ENCODE measurements around the gene SPIN1. TPM values are rescaled to one million over a fixed set of nuclear protein-coding genes. Genes with fewer than 3 reads are reported as not detected.
A peak's percentile ranks its signal among the peaks of the same experiment; 100 is the strongest.

The SPIN1 gene
- total RNA-seq, 1 experiment from 2014 or later: 105 TPM

DNA sequence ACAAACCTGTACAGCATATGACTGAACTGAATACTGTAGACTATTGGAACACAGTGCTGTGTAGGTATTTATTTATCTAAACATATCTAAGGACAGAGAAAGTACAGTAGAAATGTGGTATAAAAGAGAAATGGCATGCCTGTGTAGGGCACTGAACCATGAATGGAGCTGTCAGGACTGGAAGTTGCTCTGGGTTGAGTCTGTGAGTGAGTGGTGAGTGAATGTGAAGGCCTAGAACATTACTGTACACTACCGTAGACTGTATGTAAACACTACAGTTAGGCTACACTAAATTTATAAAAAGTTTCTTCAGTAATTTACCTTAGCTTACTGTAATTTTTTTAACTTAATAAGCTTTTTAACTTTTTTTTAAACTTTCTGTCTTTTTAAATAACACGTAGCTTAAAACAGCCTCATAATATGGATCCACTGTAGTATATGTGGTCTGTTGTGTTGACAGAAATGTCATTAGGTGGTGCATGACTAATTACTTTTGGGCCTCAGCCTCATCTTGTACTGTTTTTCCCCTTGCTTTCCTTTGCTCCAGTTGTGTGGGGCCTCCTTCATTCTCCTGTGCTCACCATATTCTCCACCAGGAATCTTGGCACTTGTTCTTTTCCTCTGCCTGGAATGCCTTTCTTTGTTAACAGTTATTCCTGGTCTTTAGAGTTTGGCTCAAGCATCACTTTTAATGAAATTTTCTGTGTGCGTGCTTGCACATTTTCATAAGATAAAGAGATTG, 8.8 kb downstream of the SPIN1 start:
- Histone ChIP-seq H3K27me3 (replicated peaks) (no peaks in the 10 kb centered on the region), H3K36me3 (peaks cover 22% of the 10 kb centered on the region), H3K4me1 (replicated peaks) (peaks cover 61% of the 10 kb centered on the region), H3K4me3 (no peak overlapping the region), H3K9me3 (replicated peaks) (no peaks in the 10 kb centered on the region), H3K27ac (peak overlapping the region; percentile 14; the same call in 1 of the 2 replicates)
- DNase-seq (ENCODE audit: low read depth in 1 of 2, low spot score in 2 of 2): peak in 1 of 2 experiments; percentile 29

DNA sequence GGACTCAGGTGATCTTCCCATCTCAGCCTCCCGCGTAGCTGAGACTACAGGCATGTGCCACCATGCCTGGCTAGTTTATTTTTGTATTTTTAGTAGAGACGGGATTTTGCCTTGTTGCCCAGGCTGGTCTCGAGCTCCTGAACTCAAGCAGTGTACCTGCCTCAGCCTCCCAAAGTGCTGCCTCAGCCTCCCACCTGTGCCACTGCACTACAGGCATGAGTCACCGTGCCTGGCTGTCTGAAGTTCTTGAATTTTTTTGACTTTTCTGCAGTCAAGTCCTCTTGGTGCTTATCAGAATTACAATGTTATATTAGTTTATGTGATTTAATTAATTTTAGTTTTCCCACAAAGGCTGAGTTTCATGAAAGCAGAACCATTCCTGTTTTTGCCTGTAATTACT, 9.8 kb downstream of the SPIN1 start:
- peaks cover 15% of the 10 kb centered on the region for H3K36me3 ChIP-seq
- H3K4me1 ChIP-seq (replicated peaks): peaks cover 61% of the 10 kb centered on the region
- H3K9me3 ChIP-seq (replicated peaks): no peaks in the 10 kb centered on the region
- H3K27ac ChIP-seq: no peak overlapping the region
- H3K27me3 ChIP-seq (replicated peaks): no peaks in the 10 kb centered on the region
- no peak overlapping the region for H3K4me3 ChIP-seq
- DNase-seq (ENCODE audit: low read depth in 1 of 2, low spot score in 2 of 2): no peak

DNA sequence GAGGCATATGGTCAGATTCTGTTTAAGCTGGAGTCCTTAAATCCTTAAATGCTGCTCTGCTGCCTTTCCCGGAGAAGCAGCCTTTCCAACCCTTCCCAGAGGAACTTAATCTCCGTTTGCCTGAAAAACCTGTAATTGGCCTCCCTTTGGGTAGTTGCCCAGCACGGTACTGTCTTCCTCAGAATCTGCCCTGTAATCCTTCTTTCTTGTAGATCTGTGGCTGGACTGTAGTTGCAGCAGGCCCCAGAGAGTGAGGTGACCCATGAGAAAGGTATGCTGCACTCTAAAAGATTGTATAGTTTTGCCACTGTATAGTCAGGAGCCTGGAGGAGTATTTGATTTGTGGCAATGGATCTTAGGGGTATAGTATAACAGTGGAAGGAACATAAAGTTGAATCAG, 11.7 kb downstream of the SPIN1 start:
- Histone ChIP-seq H3K27me3 (replicated peaks) (no peaks in the 10 kb centered on the region), H3K27ac (peak overlapping the region; percentile 50), H3K4me3 (no peak overlapping the region), H3K9me3 (replicated peaks) (no peaks in the 10 kb centered on the region), H3K36me3 (peaks cover 16% of the 10 kb centered on the region), H3K4me1 (replicated peaks) (peaks cover 59% of the 10 kb centered on the region)
- peak; percentile 50 to 51 for DNase-seq (ENCODE audit: low read depth in 1 of 2, low spot score in 2 of 2)

DNA sequence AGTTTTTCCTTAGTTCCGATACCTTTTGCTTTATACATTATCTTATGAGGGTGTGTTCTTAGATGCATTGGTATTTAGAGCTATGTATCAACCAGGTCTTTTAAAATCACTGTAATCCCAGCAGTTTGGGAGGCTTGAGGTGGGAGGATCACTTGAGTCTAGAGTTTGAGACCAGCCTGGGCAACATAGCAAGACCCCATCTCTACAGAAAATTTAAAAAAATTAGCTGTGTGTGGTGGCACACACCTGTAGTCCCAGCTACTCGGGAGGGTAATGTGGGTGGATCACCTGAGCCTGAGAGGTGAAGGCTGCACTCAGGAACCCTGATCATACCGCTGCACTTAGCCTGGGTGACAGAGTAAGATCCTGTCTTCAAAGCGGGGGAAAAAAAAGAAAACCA, 15.1 kb downstream of the SPIN1 start:
- Histone ChIP-seq H3K4me1 (replicated peaks) (peaks cover 35% of the 10 kb centered on the region), H3K4me3 (no peak overlapping the region), H3K36me3 (peaks cover 12% of the 10 kb centered on the region), H3K9me3 (replicated peaks) (no peaks in the 10 kb centered on the region), H3K27ac (no peak overlapping the region), H3K27me3 (replicated peaks) (no peaks in the 10 kb centered on the region)
- no peak for DNase-seq (ENCODE audit: low read depth in 1 of 2, low spot score in 2 of 2)

DNA sequence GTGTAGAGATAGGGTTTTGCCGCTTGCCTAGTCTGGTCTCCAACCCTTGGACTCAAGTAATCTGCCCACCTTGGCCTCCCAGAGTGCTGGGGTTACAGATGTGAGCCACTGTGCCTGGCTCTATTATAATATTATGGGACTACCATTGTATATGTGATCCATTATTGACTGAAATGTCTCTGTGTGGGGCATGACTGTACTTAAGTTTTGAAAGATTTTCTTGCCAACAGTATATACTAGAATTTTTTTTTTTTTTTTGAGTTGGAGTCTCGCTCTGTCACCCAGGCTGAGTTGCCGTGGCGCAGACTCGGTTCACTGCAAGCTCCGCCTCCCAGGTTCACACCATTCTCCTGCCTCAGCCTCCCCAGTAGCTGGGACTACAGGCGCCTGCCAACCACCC, 17.8 kb downstream of the SPIN1 start:
- H3K4me1 ChIP-seq (replicated peaks): peaks cover 8% of the 10 kb centered on the region
- no peaks in the 10 kb centered on the region for H3K27me3 ChIP-seq (replicated peaks)
- DNase-seq (ENCODE audit: low read depth in 1 of 2, low spot score in 2 of 2): no peak
- no peaks in the 10 kb centered on the region for H3K9me3 ChIP-seq (replicated peaks)
- peaks cover 9% of the 10 kb centered on the region for H3K36me3 ChIP-seq
- H3K4me3 ChIP-seq: no peak overlapping the region
- no peak overlapping the region for H3K27ac ChIP-seq

DNA sequence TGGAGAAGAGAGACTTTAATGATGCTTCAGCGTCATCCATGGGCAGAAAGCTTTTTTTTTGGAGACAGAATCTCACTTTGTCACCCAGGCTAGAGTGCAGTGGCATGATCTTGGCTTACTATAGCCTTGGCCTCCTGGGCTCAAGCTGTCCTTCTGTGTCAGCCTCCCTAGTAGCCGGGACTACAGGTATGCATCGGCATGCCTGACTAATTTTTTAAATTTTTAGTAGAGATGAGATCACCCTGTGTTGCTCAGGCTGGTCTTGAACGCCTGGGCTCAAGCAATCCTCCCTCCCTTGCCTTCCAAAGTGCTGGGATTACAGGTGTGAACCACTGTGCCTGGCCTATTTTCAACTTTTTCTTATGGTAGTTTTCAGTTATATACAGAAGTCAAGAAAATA, 23.2 kb downstream of the SPIN1 start:
- Histone ChIP-seq H3K36me3 (peaks cover 22% of the 10 kb centered on the region), H3K9me3 (replicated peaks) (peaks cover 7% of the 10 kb centered on the region), H3K4me1 (replicated peaks) (no peaks in the 10 kb centered on the region), H3K27ac (no peak overlapping the region), H3K4me3 (no peak overlapping the region), H3K27me3 (replicated peaks) (no peaks in the 10 kb centered on the region)
- no peak for DNase-seq (ENCODE audit: low read depth in 1 of 2, low spot score in 2 of 2)

DNA sequence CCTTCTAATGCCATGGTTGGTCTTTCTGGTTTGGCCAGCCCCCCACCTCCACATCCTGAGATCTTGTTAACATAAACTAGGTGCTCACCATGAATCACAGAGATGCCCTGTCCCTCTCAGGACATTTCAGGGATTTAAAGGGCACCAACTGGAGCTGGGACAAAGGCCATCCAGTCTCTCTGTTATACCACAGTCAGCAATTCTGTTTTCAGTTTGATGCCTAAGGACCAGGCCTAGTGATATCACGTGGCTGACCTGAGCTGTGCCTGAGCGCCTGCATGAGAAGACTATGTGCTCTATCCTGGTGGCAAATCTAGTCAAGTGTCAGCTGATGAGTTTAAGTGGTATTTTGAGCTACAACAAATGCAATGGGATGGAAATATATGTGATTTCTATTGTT, 26.1 kb downstream of the SPIN1 start:
- no peak overlapping the region for H3K27ac ChIP-seq
- no peak overlapping the region for H3K4me3 ChIP-seq
- no peak for DNase-seq (ENCODE audit: low read depth in 1 of 2, low spot score in 2 of 2)
- no peaks in the 10 kb centered on the region for H3K27me3 ChIP-seq (replicated peaks)
- peaks cover 15% of the 10 kb centered on the region for H3K9me3 ChIP-seq (replicated peaks)
- H3K4me1 ChIP-seq (replicated peaks): no peaks in the 10 kb centered on the region
- peaks cover 49% of the 10 kb centered on the region for H3K36me3 ChIP-seq

DNA sequence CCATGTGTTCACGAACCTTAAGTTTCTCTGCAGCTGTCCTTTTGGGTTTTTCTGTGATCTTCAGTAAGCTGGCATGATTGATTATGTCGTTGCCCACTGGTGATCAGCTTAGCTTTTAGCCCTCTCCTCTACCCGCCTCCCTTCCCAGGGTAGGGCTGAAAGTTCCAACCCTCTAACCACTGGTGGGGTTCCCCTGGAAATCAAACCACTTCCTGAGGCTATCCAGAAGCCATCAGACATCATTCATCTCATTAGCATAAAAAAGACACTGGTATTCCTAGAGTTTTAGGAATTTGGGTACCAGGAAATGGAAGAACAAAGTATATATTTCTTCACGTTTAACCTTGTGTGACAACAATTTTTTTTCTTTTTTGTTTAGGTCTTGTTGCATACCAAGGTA, 29.8 kb downstream of the SPIN1 start:
- Histone ChIP-seq H3K36me3 (peaks cover 72% of the 10 kb centered on the region), H3K4me3 (no peak overlapping the region), H3K9me3 (replicated peaks) (peaks cover 27% of the 10 kb centered on the region), H3K27me3 (replicated peaks) (0 out of 2 replicates have a peak, but pooled peaks cover 2% of the 10 kb centered on the region), H3K4me1 (replicated peaks) (no peaks in the 10 kb centered on the region), H3K27ac (no peak overlapping the region)
- no peak for DNase-seq (ENCODE audit: low read depth in 1 of 2, low spot score in 2 of 2)

DNA sequence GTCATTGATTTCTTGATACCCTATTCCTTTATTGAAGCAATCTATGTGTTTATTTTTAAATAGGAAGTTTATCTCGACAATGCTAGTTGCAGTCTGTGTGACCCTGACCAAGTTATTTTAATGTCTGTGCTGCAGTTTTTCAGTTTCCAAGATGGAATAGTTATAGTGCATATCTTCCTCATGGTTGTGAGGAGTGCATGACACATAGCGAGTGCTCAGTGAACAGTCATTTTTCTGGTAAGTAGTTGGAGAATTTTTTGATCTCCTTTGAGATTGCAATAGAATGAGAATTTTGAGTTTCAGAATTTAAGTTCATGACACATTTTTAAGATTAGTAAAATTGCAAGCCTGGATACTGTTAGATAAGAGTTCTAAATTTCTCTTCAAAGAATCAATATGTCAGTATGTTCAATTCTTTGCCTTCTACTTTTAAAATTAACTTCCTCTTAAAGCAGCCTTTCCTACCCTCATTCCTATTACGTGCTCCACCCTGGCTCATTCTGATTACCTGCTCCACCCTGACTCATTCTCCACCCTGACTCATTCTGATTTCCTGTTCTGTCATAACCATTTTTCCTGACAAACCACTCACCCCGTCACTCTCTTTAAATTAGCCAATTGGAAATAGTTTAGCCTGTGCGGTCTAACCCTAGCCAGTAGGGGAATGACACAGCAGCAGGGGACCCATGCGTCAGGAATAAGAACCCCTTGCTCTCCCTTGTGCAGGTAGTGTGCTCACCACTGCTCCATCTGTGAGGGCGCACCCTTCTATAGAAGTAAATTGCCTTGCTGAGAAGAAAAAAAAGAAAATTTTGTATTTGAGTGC, 30.7 kb downstream of the SPIN1 start:
- Histone ChIP-seq H3K36me3 (peaks cover 74% of the 10 kb centered on the region), H3K9me3 (replicated peaks) (peaks cover 27% of the 10 kb centered on the region), H3K4me3 (no peak overlapping the region), H3K27ac (peak overlapping the region; percentile 25; the same call in 1 of the 2 replicates), H3K4me1 (replicated peaks) (no peaks in the 10 kb centered on the region), H3K27me3 (replicated peaks) (0 out of 2 replicates have a peak, but pooled peaks cover 2% of the 10 kb centered on the region)
- DNase-seq (ENCODE audit: low read depth in 1 of 2, low spot score in 2 of 2): no peak

DNA sequence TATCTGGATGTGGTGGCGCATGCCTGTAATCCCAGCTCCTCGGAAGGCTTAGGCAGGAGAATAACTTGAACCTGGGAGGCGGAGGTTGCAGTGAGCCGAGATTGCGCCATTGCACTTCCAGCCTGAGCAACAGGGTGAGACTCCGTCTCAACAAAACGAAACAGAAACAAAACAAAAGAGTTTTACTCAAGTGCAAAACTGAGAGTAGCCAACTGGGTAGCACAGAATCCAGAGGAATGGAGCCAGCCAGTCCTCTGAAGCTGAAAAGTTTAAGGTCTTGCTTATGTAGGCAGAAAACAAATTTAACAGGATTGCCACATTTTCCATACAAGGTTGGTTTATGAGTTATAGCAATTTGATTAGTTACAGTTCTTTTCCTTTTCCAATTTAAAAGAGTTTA, 32.0 kb downstream of the SPIN1 start:
- no peak for DNase-seq (ENCODE audit: low read depth in 1 of 2, low spot score in 2 of 2)
- Histone ChIP-seq H3K4me1 (replicated peaks) (0 out of 2 replicates have a peak, but pooled peaks cover under 1% of the 10 kb centered on the region), H3K36me3 (peaks cover 74% of the 10 kb centered on the region), H3K27ac (no peak overlapping the region), H3K4me3 (no peak overlapping the region), H3K9me3 (replicated peaks) (peaks cover 20% of the 10 kb centered on the region), H3K27me3 (replicated peaks) (0 out of 2 replicates have a peak, but pooled peaks cover 2% of the 10 kb centered on the region)

DNA sequence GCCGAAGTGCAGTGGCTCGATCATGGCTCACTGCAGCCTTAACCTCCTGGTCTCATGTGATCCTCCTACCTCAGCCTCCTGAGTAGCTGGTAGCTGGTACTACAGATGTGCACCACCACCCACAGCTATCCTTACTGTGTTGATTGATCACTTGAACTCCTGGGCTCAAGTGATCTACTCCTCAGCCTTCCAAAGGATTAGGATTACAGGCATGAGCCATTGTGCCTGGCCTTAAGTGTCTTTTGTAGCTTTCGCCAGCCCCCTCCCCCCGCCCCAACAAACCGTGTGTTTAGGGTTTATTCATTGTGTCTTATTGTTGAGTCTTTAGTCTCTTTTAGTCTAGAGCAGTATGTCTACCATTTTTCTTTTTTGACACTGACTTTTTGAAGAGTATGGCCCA, 33.1 kb downstream of the SPIN1 start:
- peaks cover 20% of the 10 kb centered on the region for H3K9me3 ChIP-seq (replicated peaks)

DNA sequence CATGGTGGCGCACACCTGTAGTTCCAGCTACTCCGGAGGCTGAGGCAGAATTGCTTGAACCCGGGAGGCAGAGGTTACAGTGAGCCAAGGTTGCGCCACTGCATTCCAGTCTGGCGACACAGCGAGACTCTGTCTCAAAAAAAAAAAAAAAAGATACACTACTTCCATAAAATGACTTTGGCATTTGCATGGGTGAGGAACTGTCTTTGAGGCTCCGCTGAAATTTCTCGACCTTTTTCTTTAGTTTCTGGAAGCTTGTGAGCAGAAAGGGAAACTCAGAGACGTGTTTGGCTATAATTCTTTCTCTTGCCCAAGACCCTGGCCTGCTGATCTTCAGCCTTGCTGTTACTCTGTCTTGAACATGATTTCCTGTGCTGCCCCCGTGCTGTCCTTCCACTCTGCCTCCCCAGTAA, 37.3 kb downstream of the SPIN1 start:
- Histone ChIP-seq H3K4me3 (no peak overlapping the region), H3K4me1 (replicated peaks) (peaks cover 17% of the 10 kb centered on the region), H3K9me3 (replicated peaks) (no peaks in the 10 kb centered on the region), H3K27ac (no peak overlapping the region), H3K27me3 (replicated peaks) (no peaks in the 10 kb centered on the region), H3K36me3 (peaks cover 67% of the 10 kb centered on the region)
- no peak for DNase-seq (ENCODE audit: low read depth in 1 of 2, low spot score in 2 of 2)

More for the DNA sequence above, 33.1 kb downstream of the SPIN1 start:
- Histone ChIP-seq H3K4me3 (no peak overlapping the region), H3K27me3 (replicated peaks) (0 out of 2 replicates have a peak, but pooled peaks cover 2% of the 10 kb centered on the region), H3K27ac (no peak overlapping the region), H3K36me3 (peaks cover 77% of the 10 kb centered on the region), H3K4me1 (replicated peaks) (0 out of 2 replicates have a peak, but pooled peaks cover 6% of the 10 kb centered on the region)
- DNase-seq (ENCODE audit: low read depth in 1 of 2, low spot score in 2 of 2): no peak

DNA sequence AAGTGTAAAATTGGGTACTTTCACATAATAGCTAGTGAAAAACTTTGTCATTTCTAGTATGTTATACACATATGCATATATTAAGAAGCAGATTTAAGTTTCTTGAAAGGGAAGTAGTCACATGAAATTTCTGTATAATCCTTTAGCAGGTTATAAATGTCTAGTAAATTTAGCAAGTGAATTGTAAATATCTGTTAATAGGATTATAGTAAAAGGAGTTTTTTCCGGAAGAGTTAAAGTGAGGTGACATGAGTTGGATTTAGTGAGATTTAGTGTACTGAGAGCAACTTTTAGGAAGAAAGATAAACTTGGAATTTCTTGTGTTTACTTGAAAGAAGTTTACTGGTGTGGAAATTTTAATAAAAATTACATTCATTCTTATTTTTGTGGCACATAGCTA, 38.4 kb downstream of the SPIN1 start:
- no peaks in the 10 kb centered on the region for H3K9me3 ChIP-seq (replicated peaks)
- no peak overlapping the region for H3K4me3 ChIP-seq
- H3K27ac ChIP-seq: no peak overlapping the region
- no peaks in the 10 kb centered on the region for H3K27me3 ChIP-seq (replicated peaks)
- peaks cover 17% of the 10 kb centered on the region for H3K4me1 ChIP-seq (replicated peaks)
- no peak for DNase-seq (ENCODE audit: low read depth in 1 of 2, low spot score in 2 of 2)
- H3K36me3 ChIP-seq: peaks cover 56% of the 10 kb centered on the region

Measured in SJSA1 (cell line).